GM21381 (cell line): ENCODE data around the gene CEP19.

Experiments used
- ATAC-seq: cut with Tn5 transposase; IDR thresholded peaks from one replicate; pipeline ENCODE4 v1.9.1; 2021; ENCODE audit warnings: mild to moderate bottlenecking, moderate library complexity; ENCODE audit not compliant: unreplicated experiment

The CEP19 gene

DNA sequence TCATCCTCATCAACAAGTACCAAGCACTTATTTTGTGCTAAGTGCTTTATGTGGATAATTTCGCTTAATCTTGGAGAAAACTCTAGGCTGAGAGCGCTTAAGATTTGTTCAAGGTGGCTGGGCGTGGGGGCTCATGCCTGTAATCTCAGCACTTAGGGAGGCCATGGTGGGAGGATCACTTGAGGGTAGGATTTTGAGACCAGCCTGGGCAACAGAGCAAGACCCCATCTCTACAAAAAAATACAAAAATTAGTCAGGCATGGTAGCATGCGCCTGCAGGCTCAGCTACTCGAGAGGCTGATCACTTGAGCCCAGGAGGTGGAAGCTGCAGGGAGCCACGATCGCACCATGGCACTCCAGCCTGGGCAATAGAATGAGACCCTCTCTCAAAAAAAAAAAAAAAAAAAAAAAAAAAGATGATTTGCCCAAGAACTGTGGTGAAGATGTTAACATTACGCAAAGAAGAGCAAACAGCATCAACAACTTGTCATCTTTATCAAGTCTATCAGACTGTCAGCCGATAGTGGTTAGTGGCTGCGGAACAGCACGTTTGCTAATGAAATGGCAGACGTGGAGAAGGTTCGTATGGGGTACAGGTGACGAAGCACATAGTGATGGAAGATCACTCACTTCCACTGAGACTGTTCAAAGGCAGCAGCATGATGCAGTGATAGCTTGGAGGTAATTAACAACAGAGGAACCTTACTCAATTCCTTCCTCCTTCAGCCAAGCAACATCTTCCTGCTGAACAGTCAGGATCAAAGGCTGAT lies 44.8 kb downstream of the CEP19 start:
- no peak for ATAC-seq

DNA sequence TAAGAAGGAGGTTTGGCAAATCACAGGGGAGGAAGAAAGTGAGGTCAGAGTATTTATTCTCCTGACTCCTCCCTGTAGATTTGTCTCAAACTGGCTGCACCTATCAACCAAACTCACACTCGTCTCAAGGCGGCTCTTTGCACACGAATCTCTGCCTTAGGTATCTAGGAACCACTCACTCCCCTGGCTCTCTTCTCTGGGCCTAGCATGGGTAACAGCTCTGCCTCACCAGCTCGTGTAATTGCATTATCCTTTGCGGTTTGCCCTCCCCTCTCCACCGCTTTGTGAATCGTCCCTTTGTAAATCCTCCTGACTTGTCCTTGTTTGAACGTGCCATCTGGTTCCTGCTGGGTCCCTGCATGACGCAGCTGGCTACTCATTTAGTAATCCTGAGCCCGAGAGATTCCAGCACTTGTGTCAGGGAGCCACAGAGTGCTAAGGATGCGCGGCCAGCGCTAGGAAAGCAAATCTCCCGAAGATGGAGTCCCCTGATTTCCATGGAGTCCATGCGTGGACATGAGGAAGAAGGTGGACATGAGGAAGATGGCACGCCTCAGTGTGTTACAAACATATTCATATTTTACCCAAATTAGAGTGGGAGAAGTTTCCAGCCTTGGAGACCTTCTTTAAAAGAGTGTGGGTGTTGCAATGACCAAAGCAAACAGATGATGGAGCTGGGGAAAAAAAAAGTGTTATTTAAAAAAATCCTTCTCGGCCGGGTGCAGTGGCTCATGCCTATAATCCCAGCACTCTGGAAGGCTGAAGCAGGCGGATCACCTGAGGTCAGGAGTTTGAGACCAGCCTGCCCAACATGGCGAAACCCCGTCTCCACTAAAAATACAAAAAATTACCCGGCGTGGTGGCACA lies 45.8 kb downstream of the CEP19 start:
- ATAC-seq: no peak

DNA sequence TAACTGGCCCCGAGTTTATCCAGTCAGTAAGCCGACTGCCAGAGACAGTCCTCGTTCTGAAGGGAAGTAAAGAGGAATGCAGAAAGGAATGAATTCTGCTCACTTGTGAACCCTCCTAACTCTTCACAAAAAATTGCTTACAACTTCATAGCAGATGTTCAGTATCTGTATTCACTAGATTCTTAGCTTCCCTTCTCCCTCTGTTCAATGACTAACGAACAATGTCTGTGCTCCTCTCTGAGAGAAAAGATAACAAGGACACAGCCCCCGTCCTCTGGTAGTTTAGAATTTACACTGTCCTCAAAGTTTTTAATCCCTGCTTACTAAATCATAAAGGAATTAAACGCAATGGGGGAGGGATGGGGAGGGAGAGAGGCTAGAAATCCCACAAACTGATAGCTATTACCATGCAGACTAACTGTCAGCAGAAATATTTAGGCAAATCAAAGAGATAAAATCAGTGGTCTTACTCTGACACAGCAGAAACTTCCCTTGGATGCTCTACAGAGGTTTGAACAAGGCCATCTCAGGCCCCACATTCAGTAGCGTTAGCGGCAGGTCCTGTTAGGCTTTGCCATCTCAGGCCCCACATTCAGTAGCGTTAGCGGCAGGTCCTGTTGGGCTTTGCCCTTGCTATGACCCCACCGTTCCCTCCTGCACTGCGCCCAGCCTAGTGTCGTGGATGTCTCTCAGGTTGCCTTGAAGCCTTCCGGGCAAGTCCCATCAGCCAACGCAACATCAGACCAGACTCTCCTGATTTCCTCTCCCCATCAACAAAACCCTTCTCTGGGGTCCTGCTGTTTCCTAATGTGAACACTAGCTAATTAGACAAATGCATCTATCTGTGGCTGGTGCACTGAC lies 49.1 kb downstream of the CEP19 start:
- no peak for ATAC-seq

DNA sequence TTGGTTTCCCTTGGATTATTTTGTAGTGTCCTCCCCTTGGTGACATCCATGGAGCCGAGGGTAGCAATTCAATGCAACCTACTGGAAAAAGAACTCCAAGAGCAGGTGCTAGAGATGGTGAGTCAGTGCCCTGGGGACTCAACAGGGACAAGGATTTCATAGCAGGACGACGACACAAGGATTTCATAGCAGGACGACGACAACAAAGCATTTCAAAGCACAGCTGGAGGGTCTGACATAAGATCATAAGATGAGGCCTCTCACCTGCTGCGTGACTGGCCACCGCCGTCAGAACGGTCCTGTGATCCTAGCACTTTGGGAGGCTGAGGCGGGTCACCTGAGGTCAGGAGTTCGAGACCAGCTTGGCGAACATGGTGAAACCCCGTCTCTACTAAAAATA lies 50.0 kb downstream of the CEP19 start:
- ATAC-seq: no peak

DNA sequence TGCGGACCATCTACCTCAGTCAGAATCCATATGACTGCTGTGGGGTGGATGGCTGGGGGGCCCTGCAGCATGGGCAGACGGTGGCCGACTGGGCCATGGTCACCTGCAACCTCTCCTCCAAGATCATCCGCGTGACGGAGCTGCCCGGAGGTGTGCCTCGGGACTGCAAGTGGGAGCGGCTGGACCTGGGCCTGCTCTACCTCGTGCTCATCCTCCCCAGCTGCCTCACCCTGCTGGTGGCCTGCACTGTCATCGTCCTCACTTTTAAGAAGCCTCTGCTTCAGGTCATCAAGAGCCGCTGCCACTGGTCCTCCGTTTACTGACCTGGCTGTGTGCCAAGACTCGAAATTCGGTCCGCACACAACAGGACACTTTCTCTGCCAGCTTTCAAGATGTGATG lies 50.6 kb downstream of the CEP19 start:
- ATAC-seq: no peak

DNA sequence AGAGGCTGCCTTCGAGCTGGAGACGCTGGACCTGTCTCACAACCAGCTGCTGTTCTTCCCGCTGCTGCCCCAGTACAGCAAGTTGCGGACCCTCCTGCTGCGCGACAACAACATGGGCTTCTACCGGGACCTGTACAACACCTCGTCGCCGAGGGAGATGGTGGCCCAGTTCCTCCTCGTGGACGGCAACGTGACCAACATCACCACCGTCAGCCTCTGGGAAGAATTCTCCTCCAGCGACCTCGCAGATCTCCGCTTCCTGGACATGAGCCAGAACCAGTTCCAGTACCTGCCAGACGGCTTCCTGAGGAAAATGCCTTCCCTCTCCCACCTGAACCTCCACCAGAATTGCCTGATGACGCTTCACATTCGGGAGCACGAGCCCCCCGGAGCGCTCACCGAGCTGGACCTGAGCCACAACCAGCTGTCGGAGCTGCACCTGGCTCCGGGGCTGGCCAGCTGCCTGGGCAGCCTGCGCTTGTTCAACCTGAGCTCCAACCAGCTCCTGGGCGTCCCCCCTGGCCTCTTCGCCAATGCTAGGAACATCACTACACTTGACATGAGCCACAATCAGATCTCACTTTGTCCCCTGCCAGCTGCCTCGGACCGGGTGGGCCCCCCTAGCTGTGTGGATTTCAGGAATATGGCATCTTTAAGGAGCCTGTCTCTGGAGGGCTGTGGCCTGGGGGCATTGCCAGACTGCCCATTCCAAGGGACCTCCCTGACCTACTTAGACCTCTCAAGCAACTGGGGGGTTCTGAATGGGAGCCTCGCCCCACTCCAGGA lies 51.5 kb downstream of the CEP19 start:
- ATAC-seq: no peak

DNA sequence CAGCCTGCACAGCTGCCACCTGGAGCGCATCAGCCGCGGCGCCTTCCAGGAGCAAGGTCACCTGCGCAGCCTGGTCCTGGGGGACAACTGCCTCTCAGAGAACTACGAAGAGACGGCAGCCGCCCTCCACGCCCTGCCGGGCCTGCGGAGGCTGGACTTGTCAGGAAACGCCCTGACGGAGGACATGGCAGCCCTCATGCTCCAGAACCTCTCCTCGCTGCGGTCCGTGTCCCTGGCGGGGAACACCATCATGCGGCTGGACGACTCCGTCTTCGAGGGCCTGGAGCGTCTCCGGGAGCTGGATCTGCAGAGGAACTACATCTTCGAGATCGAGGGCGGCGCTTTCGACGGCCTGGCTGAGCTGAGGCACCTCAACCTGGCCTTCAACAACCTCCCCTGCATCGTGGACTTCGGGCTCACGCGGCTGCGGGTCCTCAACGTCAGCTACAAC lies 52.1 kb downstream of the CEP19 start:
- ATAC-seq: no peak
